Left ventricle myocardium inferior (tissue), 1 donor: Measurements from ENCODE around the gene PTCHD4. TPM values are rescaled to one million over a fixed set of nuclear protein-coding genes. Genes with fewer than 3 reads are reported as not detected.
"Not testable (repeated sequence)": the region's sequence is repeated elsewhere in the genome, so short reads cannot be mapped to it uniquely, and the experiment has no call there.

ENCODE experiments used
- DNase-seq: peaks from one replicate; pipeline ENCODE4 v3.0.0-alpha.2; 2020
- H3K27ac ChIP-seq: fragments of 200-600 bp; replicated peaks from 2 replicates; pipeline ENCODE4 v1.8.0; 2021
- H3K27me3 ChIP-seq: fragments of 200-600 bp; 2 replicates; pipeline ENCODE4 v1.8.0; 2021; ENCODE audit warnings: low read depth
- H3K36me3 ChIP-seq: fragments of 200-600 bp; 2 replicates; pipeline ENCODE4 v1.8.0; 2021
- H3K4me1 ChIP-seq: fragments of 200-600 bp; 2 replicates; pipeline ENCODE4 v1.8.0; 2021
- H3K4me3 ChIP-seq: fragments of 200-600 bp; 2 replicates; pipeline ENCODE4 v1.8.0; 2021; ENCODE audit warnings: mild to moderate bottlenecking, moderate library complexity
- H3K9me3 ChIP-seq: fragments of 200-600 bp; replicated peaks from 2 replicates; pipeline ENCODE4 v1.8.0; 2021
- CTCF ChIP-seq: fragments of 200-600 bp; IDR thresholded peaks from 2 replicates; pipeline ENCODE4 v1.8.0; 2021; ENCODE audit warnings: antibody characterized with exemption, mild to moderate bottlenecking, borderline replicate concordance
- intact Hi-C: fragments of 100-400 bp; cut with micrococcal nuclease; formaldehyde crosslinking; loops from one replicate; pipeline ENCODE4 v1.11.0; 2022
- total RNA-seq: library from RNA; stranded (reverse); fragmentation: NEBNext Ultra II Directional; extraction: Animal tissue kit (Norgen Biotek cat#: 25700); gene quantifications from one replicate; pipeline ENCODE4 v1.2.1, GENCODE V29; 2021
- donor health status: DM: no; HTN: yes; CAD: no; lungs with severe emphysema.

Gene PTCHD4
- total RNA-seq, 1 donor from 2014 or later = 1.0 TPM

DNA sequence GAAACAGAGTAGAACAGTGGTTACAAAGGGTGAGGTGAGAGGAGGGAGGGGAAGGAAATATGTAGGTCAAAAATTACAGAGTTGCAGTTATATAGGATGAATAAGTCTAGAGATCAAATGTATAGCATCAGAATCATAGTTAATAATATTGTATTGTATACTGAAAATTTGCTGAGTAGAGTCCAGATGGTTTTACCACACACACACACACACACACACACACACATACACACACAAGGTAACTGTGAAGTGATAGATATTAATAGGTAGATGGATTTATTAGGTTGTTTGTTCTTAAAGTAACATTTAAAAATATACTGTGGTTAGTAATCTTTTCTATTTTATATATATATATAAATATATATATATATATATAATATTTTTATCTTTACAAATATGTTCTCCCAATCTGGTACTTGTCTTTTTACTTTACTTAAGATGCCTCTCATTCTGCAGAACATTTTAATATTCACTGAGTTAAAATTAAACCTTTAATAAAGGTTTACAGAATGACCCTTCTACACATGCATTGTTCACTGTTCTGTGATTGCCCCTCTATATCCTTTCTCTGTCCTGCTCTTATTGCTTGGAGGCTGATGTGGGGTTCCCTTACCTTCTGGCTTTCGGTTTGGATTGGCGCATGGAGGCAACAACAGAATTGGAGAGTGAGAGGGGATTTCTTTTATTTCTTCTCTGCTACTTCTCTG, 408 bp downstream of the PTCHD4 start:
- no peak for DNase-seq
- peak overlapping the region; percentile 81 for H3K27ac ChIP-seq
- intact Hi-C loops = no loop called here
- H3K9me3 ChIP-seq = no peaks in the 10 kb centered on the region
- peaks cover 16% of the 10 kb centered on the region for H3K4me1 ChIP-seq
- H3K36me3 ChIP-seq = no peaks in the 10 kb centered on the region
- no peaks in the 10 kb centered on the region for H3K27me3 ChIP-seq
- peak overlapping the region; percentile 63 for H3K4me3 ChIP-seq
- no peak for TF ChIP-seq CTCF

DNA sequence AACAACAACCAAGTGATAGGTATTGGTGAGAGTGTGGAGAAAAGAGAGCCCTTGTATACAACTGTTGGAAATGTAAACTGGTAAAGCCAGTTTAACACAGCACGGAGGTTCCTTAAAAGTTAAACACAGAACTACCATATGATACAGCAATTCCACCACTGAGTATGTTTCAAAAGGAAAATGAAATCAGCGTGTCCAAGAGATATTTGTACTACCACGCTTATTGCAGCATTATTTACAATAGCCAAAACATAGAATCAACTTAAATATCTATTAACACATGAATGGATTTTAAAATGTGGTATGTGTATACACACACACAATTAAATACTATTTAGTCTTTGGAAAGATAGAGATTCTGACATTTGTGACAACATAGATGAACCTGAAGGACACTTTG, 1.1 kb downstream of the PTCHD4 start:
- Histone ChIP-seq H3K4me1 (peaks cover 16% of the 10 kb centered on the region), H3K27me3 (no peaks in the 10 kb centered on the region), H3K4me3 (peak overlapping the region; percentile 63), H3K27ac (peak overlapping the region; percentile 81), H3K9me3 (no peaks in the 10 kb centered on the region), H3K36me3 (no peaks in the 10 kb centered on the region)
- TF ChIP-seq CTCF = no peak
- DNase-seq = no peak
- intact Hi-C loops = no loop called here

DNA sequence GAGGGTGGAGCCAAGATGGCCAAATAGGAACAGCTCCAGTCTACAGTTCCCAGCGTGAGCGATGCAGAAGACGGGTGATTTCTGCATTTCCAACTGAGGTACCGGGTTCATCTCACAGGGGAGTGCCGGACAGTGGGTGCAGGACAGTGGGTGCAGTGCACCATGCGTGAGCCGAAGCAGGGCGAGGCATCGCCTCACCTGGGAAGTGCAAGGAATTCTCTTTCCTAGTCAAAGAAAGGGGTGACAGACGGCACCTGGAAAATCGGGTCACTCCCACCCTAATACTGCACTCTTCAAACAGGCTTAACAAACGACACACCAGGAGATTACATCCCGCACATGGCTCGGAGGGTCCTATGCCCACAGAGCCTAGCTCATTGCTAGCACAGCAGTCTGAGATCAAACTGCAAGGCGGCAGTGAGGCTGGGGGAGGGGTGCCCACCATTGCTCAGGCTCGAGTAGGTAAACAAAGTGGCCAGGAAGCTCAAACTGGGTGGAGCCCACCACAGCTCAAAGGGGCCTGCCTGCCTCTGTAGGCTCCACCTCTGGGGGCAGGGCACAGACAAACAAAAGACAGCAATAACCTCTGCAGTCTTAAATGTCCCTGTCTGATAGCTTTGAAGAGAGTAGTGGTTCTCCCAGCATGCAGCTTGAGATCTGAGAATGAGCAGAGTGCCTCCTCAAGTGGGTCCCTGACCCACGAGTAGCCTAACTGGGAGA, 8.4 kb downstream of the PTCHD4 start:
- H3K27ac ChIP-seq, H3K9me3 ChIP-seq, H3K27me3 ChIP-seq, DNase-seq, H3K36me3 ChIP-seq, H3K4me3 ChIP-seq, intact Hi-C loops: not testable (repeated sequence)
- peaks cover 23% of the 10 kb centered on the region for H3K4me1 ChIP-seq

DNA sequence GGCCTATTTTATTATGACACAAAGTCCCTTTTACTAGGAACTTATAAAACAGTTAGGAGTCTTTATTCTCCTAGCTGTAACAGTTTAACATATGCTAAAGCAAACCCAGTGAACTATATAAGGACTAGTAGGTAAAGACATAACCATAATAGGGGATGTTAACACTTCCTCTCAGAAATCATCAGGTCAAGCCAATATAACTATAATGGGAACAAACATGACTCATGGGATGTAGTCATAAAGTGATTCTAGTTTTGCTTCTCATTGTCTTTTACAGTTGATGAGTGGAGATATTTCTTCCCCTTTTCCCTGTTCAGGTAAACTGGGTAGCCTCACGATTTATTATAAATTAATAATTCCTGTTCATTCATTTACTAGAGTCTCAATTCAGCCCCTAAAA, 9.7 kb downstream of the PTCHD4 start:
- Histone ChIP-seq H3K4me1 (peaks cover 23% of the 10 kb centered on the region), H3K4me3 (no peak overlapping the region), H3K27ac (peak overlapping the region; percentile 33), H3K9me3 (no peaks in the 10 kb centered on the region), H3K27me3 (no peaks in the 10 kb centered on the region), H3K36me3 (no peaks in the 10 kb centered on the region)
- no peak for TF ChIP-seq CTCF
- intact Hi-C loops = no loop called here
- DNase-seq = no peak

DNA sequence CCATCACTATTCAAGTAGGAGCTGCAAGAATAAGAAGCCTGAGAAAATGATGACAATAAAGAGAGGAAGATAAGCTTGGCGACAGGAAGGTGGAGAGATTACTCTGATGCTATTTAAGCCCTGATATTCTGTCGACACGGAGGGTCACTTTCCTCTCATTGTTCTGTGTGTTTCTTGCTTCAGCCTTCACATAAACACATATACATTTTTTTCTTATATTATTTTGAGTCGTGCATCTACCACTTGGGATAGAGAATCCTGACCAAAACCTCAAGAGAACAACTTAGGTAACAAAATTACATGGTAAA, 10.5 kb downstream of the PTCHD4 start:
- Histone ChIP-seq H3K27ac (peak overlapping the region; percentile 22), H3K36me3 (no peaks in the 10 kb centered on the region), H3K4me1 (peaks cover 23% of the 10 kb centered on the region), H3K9me3 (no peaks in the 10 kb centered on the region), H3K27me3 (no peaks in the 10 kb centered on the region), H3K4me3 (no peak overlapping the region)
- no peak for TF ChIP-seq CTCF
- DNase-seq = no peak
- intact Hi-C loops = no loop called here
